Sigmoid colon (tissue), 7 donors: ENCODE results near the gene ATAD5. TPM values are rescaled to one million over a fixed set of nuclear protein-coding genes. Genes with fewer than 3 reads are reported as not detected.

Experiments
- polyA plus RNA-seq, 3 donors: library from polyadenylated mRNA; stranded (reverse); fragments of 200-250 nt; gene quantifications; one replicate each; pipeline ENCODE4 v1.2.3, GENCODE V29; 2013
- small RNA-seq, 3 donors: library from RNA; depleted of rRNA; stranded (forward); fragments of <200 nt; gene quantifications; one replicate each; pipeline ENCODE3, GENCODE V24; 2016
- total RNA-seq, 4 donors: library from RNA; depleted of rRNA; stranded (reverse); fragments of >200 nt; gene quantifications; one replicate each; pipeline ENCODE4 v1.1.0, GENCODE V29; 2016
- donor health status: healthy with polysubstance abuse.
- donor health status: Bipolar disorder and iron deficiency.
- donor health status: healthy.

Gene ATAD5
- total and polyA plus RNA-seq, 7 donors, result 0.46 to 1.7 (median 0.82) TPM

Small RNA genes within 50 kb of the gene (small RNA-seq; reads per million reads assigned to genes)
- gene RNU6-298P, result 0 reads per million in 3 donors

Other genes starting within 250 kb of the ATAD5 start
- 10 to 100 TPM in 2 of 4 donors, 1 to 10 TPM in 2; 7.2 to 11.4 (median 9.8) TPM for gene CRLF3, start 7.3 kb upstream of the ATAD5 start, total RNA-seq
- gene CRLF3, start 7.3 kb upstream of the ATAD5 start, polyA plus RNA-seq, result 10 to 100 TPM; 10.8 to 17.4 (median 12.9) TPM
- 10 to 100 TPM in 2 of 4 donors, 1 to 10 TPM in 2; 6.9 to 12.3 (median 10.7) TPM for gene TEFM, start 74.3 kb downstream of the ATAD5 start, total RNA-seq
- 10 to 100 TPM; 13.2 to 18.7 (median 14.3) TPM for gene TEFM, start 74.3 kb downstream of the ATAD5 start, polyA plus RNA-seq
- gene ADAP2, start 90.0 kb downstream of the ATAD5 start, total RNA-seq, result 10 to 100 TPM; 11.8 to 20.8 (median 18.4) TPM
- 10 to 100 TPM in 1 of 3 donors, 1 to 10 TPM in 2; 9.0 to 15.0 (median 9.9) TPM for gene ADAP2, start 90.0 kb downstream of the ATAD5 start, polyA plus RNA-seq
- 10 to 100 TPM; 17.9 to 25.3 (median 18.8) TPM for gene RNF135, start 139.1 kb downstream of the ATAD5 start, total RNA-seq
- gene RNF135, start 139.1 kb downstream of the ATAD5 start, polyA plus RNA-seq, result 10 to 100 TPM; 13.0 to 28.2 (median 26.1) TPM